ENCODE data around the gene PRDM2. TPM values are rescaled to one million over a fixed set of nuclear protein-coding genes. Genes with fewer than 3 reads are reported as not detected.

Gene PRDM2
- total RNA-seq, 2 donors from 2014 or later: 27.8 to 38.9 TPM

GRCh38 chr1:13797397-13797796 is 97.4 kb downstream of the PRDM2 start:
- no peaks in the 10 kb centered on the region for H3K27me3 ChIP-seq (replicated peaks; ENCODE audit: insufficient read depth)
- H3K9me3 ChIP-seq: no peaks in the 10 kb centered on the region
- no peak for TF ChIP-seq POLR2A (IDR thresholded peaks at IDR 0.05)
- no peak for TF ChIP-seq POLR2AphosphoS5 (IDR thresholded peaks at IDR 0.05)
- no peak for TF ChIP-seq CTCF (IDR thresholded peaks at IDR 0.05)
- H3K27ac ChIP-seq: no peak overlapping the region
- no peaks in the 10 kb centered on the region for H3K36me3 ChIP-seq
- H3K4me3 ChIP-seq: no peak overlapping the region
- 53% methylated on average over 6 of the region's 6 CpGs for WGBS
- intact Hi-C loops (cut with DNase I): no loop called here
- no peak for DNase-seq (ENCODE audit: low spot score)
- H3K4me1 ChIP-seq (replicated peaks): peaks cover 19% of the 10 kb centered on the region

GRCh38 chr1:13798120-13798519 is 98.1 kb downstream of the PRDM2 start:
- H3K9me3 ChIP-seq: no peaks in the 10 kb centered on the region
- no peak overlapping the region for H3K27ac ChIP-seq
- TF ChIP-seq POLR2A (IDR thresholded peaks at IDR 0.05) (no peak), POLR2AphosphoS5 (IDR thresholded peaks at IDR 0.05) (no peak), CTCF (IDR thresholded peaks at IDR 0.05) (no peak)
- intact Hi-C loops (cut with DNase I): no loop called here
- no peaks in the 10 kb centered on the region for H3K27me3 ChIP-seq (replicated peaks; ENCODE audit: insufficient read depth)
- WGBS: 85% methylated on average over 5 of the region's 5 CpGs
- no peak overlapping the region for H3K4me3 ChIP-seq
- no peaks in the 10 kb centered on the region for H3K36me3 ChIP-seq
- DNase-seq (ENCODE audit: low spot score): no peak
- H3K4me1 ChIP-seq (replicated peaks): peaks cover 19% of the 10 kb centered on the region

DNA sequence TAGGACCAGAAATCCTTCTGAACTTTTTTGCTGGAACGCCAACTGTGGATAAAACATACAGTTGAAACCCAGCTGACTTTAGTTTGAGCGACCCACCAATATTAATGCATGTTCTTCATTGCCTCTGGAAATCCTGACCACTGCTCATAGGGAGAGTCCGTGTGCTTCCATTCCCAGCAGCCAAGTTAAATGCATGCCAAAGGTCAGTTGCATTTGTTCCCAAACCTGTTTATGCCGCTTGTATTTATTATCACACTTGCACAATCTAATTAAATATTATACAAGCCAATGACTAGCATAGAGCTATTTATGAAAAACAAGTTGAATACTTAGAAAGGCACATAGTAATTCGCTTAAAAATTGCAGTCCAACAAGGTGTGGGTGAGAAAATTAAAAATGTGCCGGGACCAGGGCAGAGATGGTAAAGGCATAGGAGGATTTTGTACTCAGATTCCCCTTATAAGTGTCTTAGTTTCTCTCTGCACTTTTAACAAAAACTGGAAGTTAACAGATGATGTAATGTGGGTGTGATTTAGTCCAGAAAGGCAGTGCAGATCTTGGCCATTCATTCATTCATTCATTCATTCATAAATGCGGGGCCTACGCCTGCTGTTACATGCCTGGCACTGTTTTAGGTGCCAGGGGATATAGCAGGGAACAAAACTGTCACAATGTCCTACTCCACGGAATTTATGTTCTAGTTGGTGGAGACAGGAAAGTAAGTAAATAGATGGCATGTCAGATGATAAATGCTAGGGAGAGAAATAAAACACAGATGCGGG is 99.7 kb downstream of the PRDM2 start:
- H3K9me3 ChIP-seq: no peaks in the 10 kb centered on the region
- H3K4me3 ChIP-seq: no peak overlapping the region
- 49% methylated on average over 10 of the region's 10 CpGs for WGBS
- TF ChIP-seq CTCF (IDR thresholded peaks at IDR 0.05) (no peak), POLR2A (IDR thresholded peaks at IDR 0.05) (no peak), POLR2AphosphoS5 (IDR thresholded peaks at IDR 0.05) (peak; percentile 60)
- no peaks in the 10 kb centered on the region for H3K36me3 ChIP-seq
- H3K4me1 ChIP-seq (replicated peaks): peaks cover 19% of the 10 kb centered on the region
- DNase-seq (ENCODE audit: low spot score): no peak
- intact Hi-C loops (cut with DNase I): no loop called here
- peak overlapping the region in 1 of 2 donors; percentile 65 for H3K27ac ChIP-seq
- H3K27me3 ChIP-seq (replicated peaks; ENCODE audit: insufficient read depth): no peaks in the 10 kb centered on the region

GRCh38 chr1:13801232-13801631 is 101.2 kb downstream of the PRDM2 start:
- H3K4me1 ChIP-seq (replicated peaks): peaks cover 19% of the 10 kb centered on the region
- TF ChIP-seq CTCF (IDR thresholded peaks at IDR 0.05): no peak
- TF ChIP-seq POLR2AphosphoS5 (IDR thresholded peaks at IDR 0.05): peak; percentile 68
- TF ChIP-seq POLR2A (IDR thresholded peaks at IDR 0.05): no peak
- H3K9me3 ChIP-seq: no peaks in the 10 kb centered on the region
- intact Hi-C loops (cut with DNase I): no loop called here
- no peaks in the 10 kb centered on the region for H3K27me3 ChIP-seq (replicated peaks; ENCODE audit: insufficient read depth)
- WGBS: 48% methylated on average over 8 of the region's 8 CpGs
- peak; percentile 85 for DNase-seq (ENCODE audit: low spot score)
- no peaks in the 10 kb centered on the region for H3K36me3 ChIP-seq
- peak overlapping the region; percentile 40 to 65 for H3K27ac ChIP-seq
- H3K4me3 ChIP-seq: no peak overlapping the region
